K562 (cell line): Measurements from ENCODE around the gene SENP1. TPM values are rescaled to one million over a fixed set of nuclear protein-coding genes. Genes with fewer than 3 reads are reported as not detected.
A peak's percentile ranks its signal among the peaks of the same experiment; 100 is the strongest.

Experiments
- ATAC-seq: fragments of 200-7000 bp; cut with Tn5 transposase; 3 replicates; pipeline ENCODE4 v1.9.1; 2020; ENCODE audit warnings: moderate library complexity
- BruUV-seq: library from RNA; stranded (reverse); fragments of 400-500 nt; replicated peaks from 2 replicates; lab custom pipeline; 2021; lab: Mats Ljungman, UMichigan
- CTCF ChIA-PET: fragments of 300-600 bp; formaldehyde crosslinking; extraction: SDS; loops from one replicate; lab custom pipeline; 2021; ENCODE audit warnings: low intra/inter-chr PET ratio; lab: Yijun Ruan, JAX
- POLR2A ChIA-PET: fragments of 300-600, 350-650 bp; sonication (Branson Sonifier 250); formaldehyde crosslinking; extraction: SDS; loops from one replicate; lab custom pipeline; 2021; ENCODE audit warnings: antibody characterized with exemption, inconsistent platforms; lab: Yijun Ruan, JAX
- DNase-seq, 4 experiments: peaks; one replicate each; pipeline versions ENCODE4 v3.0.0 to v3.0.0-alpha.2; 2011 to 2018; ENCODE audit warnings: low spot score in 3 of 4, mixed read lengths in 3 of 4; ENCODE audit errors: extremely low read depth in 1 of 4
- FAIRE-seq: peaks from 2 replicates; lab custom pipeline; 2011; peaks lifted over from hg19 to GRCh38; lab: Jason Lieb, UNC
- H2AFZ ChIP-seq: 2 replicates; pipeline ENCODE4 v1.6.0; 2011; ENCODE audit warnings: low read depth, low read length, control low read depth, inconsistent platforms
- H3K27ac ChIP-seq: fragments of 200-600 bp; 3 replicates; pipeline ENCODE4 v1.8.0; 2011; ENCODE audit warnings: low read depth, mild to moderate bottlenecking, control low read depth, inconsistent platforms, low read length, moderate library complexity, mixed read lengths; ENCODE audit errors: extremely low read depth
- H3K27me3 ChIP-seq, 2 experiments: fragments of 300-600 bp in 1 of 2; 2 replicates in 1 of 2; 3 replicates in 1 of 2; pipeline versions ENCODE4 v1.6.0 to v1.8.0; 2011; ENCODE audit warnings: inconsistent platforms in 2 of 2, low read length in 2 of 2, mild to moderate bottlenecking in 1 of 2, mixed read lengths in 1 of 2, moderate library complexity in 1 of 2; ENCODE audit not compliant: control insufficient read depth in 2 of 2, insufficient read depth in 2 of 2
- H3K36me3 ChIP-seq: fragments of 300-600 bp; 3 replicates; pipeline ENCODE4 v1.8.0; 2011; ENCODE audit warnings: mild to moderate bottlenecking, low read length, inconsistent platforms; ENCODE audit not compliant: control insufficient read depth, insufficient read depth
- H3K4me1 ChIP-seq, 2 experiments: fragments of 200-600 bp in 1 of 2; replicated peaks in 1 of 2; 2 replicates in 1 of 2; 3 replicates in 1 of 2; pipeline versions ENCODE4 v1.5.1 to v1.8.0; 2011; ENCODE audit warnings: inconsistent platforms in 2 of 2, low read length in 2 of 2, mild to moderate bottlenecking in 1 of 2, mixed read lengths in 1 of 2, moderate library complexity in 1 of 2; ENCODE audit not compliant: control insufficient read depth in 2 of 2, insufficient read depth in 2 of 2
- H3K4me2 ChIP-seq: 2 replicates; pipeline ENCODE4 v1.6.1; 2011; ENCODE audit warnings: low read length, control low read depth, inconsistent platforms, mixed read lengths; ENCODE audit not compliant: insufficient read depth
- H3K4me3 ChIP-seq: fragments of 200-600 bp; sonication (generic), shearing (Covaris generic); 2 replicates; pipeline ENCODE4 v1.5.1; 2016; ENCODE audit warnings: control low read depth, inconsistent platforms
- H3K79me2 ChIP-seq: fragments of 200-600 bp; 3 replicates; pipeline ENCODE4 v1.8.0; 2011; ENCODE audit warnings: low read length, inconsistent platforms; ENCODE audit not compliant: control insufficient read depth, insufficient read depth
- H3K9ac ChIP-seq, 2 experiments: 2 replicates each; pipeline versions ENCODE4 v1.6.0 to v1.6.1; 2011; ENCODE audit warnings: low read depth in 2 of 2, low read length in 2 of 2, control low read depth in 1 of 2, inconsistent platforms in 1 of 2, mild to moderate bottlenecking in 1 of 2, mixed read lengths in 1 of 2; ENCODE audit not compliant: insufficient read depth in 1 of 2
- H3K9me1 ChIP-seq: one replicate; pipeline ENCODE4 v1.6.0; 2011; ENCODE audit warnings: inconsistent platforms, mild to moderate bottlenecking, low read length, moderate library complexity; ENCODE audit not compliant: control insufficient read depth, insufficient read depth
- H3K9me3 ChIP-seq: replicated peaks from 2 replicates; pipeline ENCODE4 v1.5.1; 2011; ENCODE audit warnings: low read depth, low read length, inconsistent platforms; ENCODE audit not compliant: control insufficient read depth, insufficient read depth
- H4K20me1 ChIP-seq: replicated peaks from 2 replicates; pipeline ENCODE4 v1.6.1; 2011; ENCODE audit warnings: low read length, inconsistent platforms, mixed read lengths; ENCODE audit not compliant: control insufficient read depth, insufficient read depth
- EZH2 ChIP-seq: IDR thresholded peaks from 2 replicates; pipeline ENCODE4 v1.6.1; 2012; ENCODE audit warnings: low read depth, mild to moderate bottlenecking, inconsistent platforms, low read length, borderline replicate concordance
- MNT ChIP-seq, 2 experiments: fragments of 450-650 bp; conservative IDR thresholded peaks; 2 replicates each; pipeline ENCODE4 v1.6.1; 2017; ENCODE audit warnings: mild to moderate bottlenecking in 2 of 2, moderate library complexity in 2 of 2
- POLR2AphosphoS5 ChIP-seq: IDR thresholded peaks from 2 replicates; pipeline ENCODE4 v1.6.1; 2011; ENCODE audit warnings: mild to moderate bottlenecking, low read depth, low read length, moderate library complexity; ENCODE audit not compliant: control insufficient read depth, insufficient read depth
- RBBP5 ChIP-seq: fragments of 200-600 bp; sonication (generic); IDR thresholded peaks from 2 replicates; pipeline ENCODE4 v1.6.1; 2012; ENCODE audit warnings: borderline replicate concordance, mild to moderate bottlenecking, low read length, control low read depth, inconsistent platforms; ENCODE audit not compliant: insufficient read depth, poor library complexity, severe bottlenecking
- ZFP1 ChIP-seq: fragments of 450-650 bp; formaldehyde crosslinking; IDR thresholded peaks from 2 replicates; pipeline ENCODE4 v1.4.0; 2020; ENCODE audit warnings: mild to moderate bottlenecking, mixed read lengths
- ZNF507 ChIP-seq: conservative IDR thresholded peaks from 2 replicates; pipeline ENCODE4 v1.6.1; 2017; ENCODE audit warnings: missing genetic modification characterization, missing compliant biosample characterization
- WGBS: fragments of 100-300 bp; shearing (Covaris generic); methylation state at CpG from one replicate; pipeline ENCODE4 v1.1.6; 2016; ENCODE audit warnings: low coverage, mixed read lengths; ENCODE audit not compliant: insufficient coverage; ENCODE audit errors: missing lambda C conversion rate; 5-methylcytosine and 5-hydroxymethylcytosine counted together
- in situ Hi-C: fragments of 300-500 bp; cut with MboI; formaldehyde crosslinking; loops from 4 replicates; pipeline ENCODE4 v1.15.0; 2018; ENCODE audit warnings: inconsistent platforms, mixed read lengths
- intact Hi-C: fragments of 100-400 bp; cut with micrococcal nuclease; formaldehyde crosslinking; loops from 2 replicates; pipeline ENCODE4 v1.14.2; 2022
- polyA plus RNA-seq, 8 experiments: library from polyadenylated mRNA; depleted of rRNA in 4 of 8; stranded (reverse) in 5 of 8; unstranded in 3 of 8; fragments of >200 nt; fragmentation: Nextera tagmentation in 2 of 8; fragmentation: Illumina TruSeq in 1 of 8; extraction: Ambion mirVana in 2 of 8; extraction: Trizol in 1 of 8; gene quantifications; 2 replicates each; pipeline versions ENCODE4 v1.2.1 to v1.2.3, GENCODE V29; 2011 to 2014; ENCODE audit warnings: inconsistent platforms in 1 of 8, missing spikeins in 1 of 8
- total RNA-seq, 7 experiments: library from RNA; depleted of rRNA in 6 of 7; stranded (reverse); fragments of >200 nt in 6 of 7; fragmentation: Illumina TruSeq in 2 of 7; extraction: Trizol in 2 of 7; gene quantifications; 2 replicates each; pipeline versions ENCODE4 v1.2.1 to v1.2.3, GENCODE V29; 2011 to 2021; ENCODE audit warnings: low replicate concordance in 1 of 7

Gene SENP1
- total and polyA plus RNA-seq, 9 of the 15 experiments (the other 6 are each of a cell fraction or from before 2014, with no cell fraction given): 15.5 to 59.0 (median 36.3) TPM

GRCh38 chr12:48005001-48005749, 100.7 kb downstream of the SENP1 start (continued):
- TF ChIP-seq RBBP5 (no peak), MNT (conservative IDR thresholded peaks at IDR 0.05) (no peak), POLR2AphosphoS5 (no peak), ZNF507 (tag) (no peak)

- CTCF ChIA-PET: no interaction called here
- POLR2A ChIA-PET: no interaction called here
- intact Hi-C loops: no loop called here
- H3K4me1 ChIP-seq: peaks cover 0 to 28% of the 10 kb centered on the region in 2 experiments; a peak in 2 of 5 replicates
- no peaks in the 10 kb centered on the region for H3K9me3 ChIP-seq
- ATAC-seq (no peak), DNase-seq (no peak), FAIRE-seq (no peak)
- H3K36me3 ChIP-seq: no peaks in the 10 kb centered on the region
- no peaks in the 10 kb centered on the region for H3K79me2 ChIP-seq
- no peak within 1 kb of the TSS for H2AFZ ChIP-seq
- H3K4me3 ChIP-seq: no peak within 1 kb of the TSS
- H3K9ac ChIP-seq: no peak within 1 kb of the TSS
- in situ Hi-C loops: no loop called here
- 0 out of 2 replicates have a peak, but pooled peaks cover 3% of the 10 kb centered on the region for H4K20me1 ChIP-seq
- H3K4me2 ChIP-seq: no peak within 1 kb of the TSS
- no TSS peak for BruUV-seq
- no peak within 1 kb of the TSS for H3K27ac ChIP-seq
- WGBS: 39% methylated on average over 51 of the region's 83 CpGs
- TF ChIP-seq ZFP1 (CRISPR knock-in tag): no peak
- TF ChIP-seq EZH2: 0 out of 2 replicates have a peak, but pooled peaks have one; percentile 1
- peaks cover 61 to 65% of the 10 kb centered on the region in 2 experiments for H3K27me3 ChIP-seq
- no peaks in the 10 kb centered on the region for H3K9me1 ChIP-seq
Observed at GRCh38 chr12:48004053-48004941, 101.6 kb downstream of the SENP1 start, which contains the start of gene COL2A1. Gene COL2A1, minus strand, starts transcription at chr12:48004476. Its CDS starts 155 bp downstream, at chr12:48004321.
